Endothelial cell of hepatic sinusoid (primary cell): Measurements from ENCODE around the gene MBP.

Source experiments
- in situ Hi-C: cut with HindIII; loops from 2 replicates; pipeline ENCODE4 v1.10.0; 2017; ENCODE audit warnings: low sequenced_read_pairs

The MBP gene

GRCh38 chr18:77013811-77014521 is 118.6 kb downstream of the MBP start:
- in situ Hi-C loops = no loop called here

- in situ Hi-C loops = no loop called here
Measured at GRCh38 chr18:77012806-77013541, 119.6 kb downstream of the MBP start.

GRCh38 chr18:77012120-77012519 is 120.5 kb downstream of the MBP start:
- in situ Hi-C loops = no loop called here

- in situ Hi-C loops = no loop called here
Measured at GRCh38 chr18:77009675-77010074, 122.9 kb downstream of the MBP start.

- in situ Hi-C loops = no loop called here
Measured at GRCh38 chr18:77008576-77009315, 123.8 kb downstream of the MBP start.

GRCh38 chr18:77008006-77008405 is 124.6 kb downstream of the MBP start:
- in situ Hi-C loops = no loop called here

GRCh38 chr18:77007251-77007650 is 125.3 kb downstream of the MBP start:
- in situ Hi-C loops = no loop called here

- in situ Hi-C loops = no loop called here
Measured at GRCh38 chr18:77006305-77007175, 126.0 kb downstream of the MBP start.

- in situ Hi-C loops = no loop called here
Measured at GRCh38 chr18:77005651-77006195, 126.9 kb downstream of the MBP start.

GRCh38 chr18:77004555-77005380 is 127.8 kb downstream of the MBP start:
- in situ Hi-C loops = loop anchor here (5.0 kb wide), 1 partner anchor 43 kb away; no protein-coding TSS in a partner anchor

- in situ Hi-C loops = loop anchor here (5.0 kb wide), 1 partner anchor 44 kb away; no protein-coding TSS in a partner anchor
Measured at GRCh38 chr18:77003316-77003715, 129.3 kb downstream of the MBP start.

- in situ Hi-C loops = loop anchor here (5.0 kb wide), 1 partner anchor 45 kb away; no protein-coding TSS in a partner anchor
Measured at GRCh38 chr18:77002496-77002895, 130.1 kb downstream of the MBP start.

GRCh38 chr18:77001979-77002378 is 130.6 kb downstream of the MBP start:
- in situ Hi-C loops = loop anchor here (5.0 kb wide), 1 partner anchor 45 kb away; no protein-coding TSS in a partner anchor

- in situ Hi-C loops = loop anchor here (5.0 kb wide), 1 partner anchor 46 kb away; no protein-coding TSS in a partner anchor
Measured at GRCh38 chr18:77001041-77001440, 131.5 kb downstream of the MBP start.

GRCh38 chr18:77000527-77000926 is 132.1 kb downstream of the MBP start:
- in situ Hi-C loops = loop anchor here (5.0 kb wide), 1 partner anchor 47 kb away; no protein-coding TSS in a partner anchor

- in situ Hi-C loops = no loop called here
Measured at GRCh38 chr18:76999077-76999476, 133.5 kb downstream of the MBP start.

GRCh38 chr18:76997951-76998808 is 134.4 kb downstream of the MBP start:
- in situ Hi-C loops = no loop called here

- in situ Hi-C loops = no loop called here
Measured at GRCh38 chr18:76996429-76996828, 136.2 kb downstream of the MBP start.
